Measurements from ENCODE around the gene CD93.

- TF ChIP-seq EZH2 (IDR thresholded peaks at IDR 0.05; ENCODE audit: insufficient read depth, low read length), result no peak
- TF ChIP-seq, protein P1, sequence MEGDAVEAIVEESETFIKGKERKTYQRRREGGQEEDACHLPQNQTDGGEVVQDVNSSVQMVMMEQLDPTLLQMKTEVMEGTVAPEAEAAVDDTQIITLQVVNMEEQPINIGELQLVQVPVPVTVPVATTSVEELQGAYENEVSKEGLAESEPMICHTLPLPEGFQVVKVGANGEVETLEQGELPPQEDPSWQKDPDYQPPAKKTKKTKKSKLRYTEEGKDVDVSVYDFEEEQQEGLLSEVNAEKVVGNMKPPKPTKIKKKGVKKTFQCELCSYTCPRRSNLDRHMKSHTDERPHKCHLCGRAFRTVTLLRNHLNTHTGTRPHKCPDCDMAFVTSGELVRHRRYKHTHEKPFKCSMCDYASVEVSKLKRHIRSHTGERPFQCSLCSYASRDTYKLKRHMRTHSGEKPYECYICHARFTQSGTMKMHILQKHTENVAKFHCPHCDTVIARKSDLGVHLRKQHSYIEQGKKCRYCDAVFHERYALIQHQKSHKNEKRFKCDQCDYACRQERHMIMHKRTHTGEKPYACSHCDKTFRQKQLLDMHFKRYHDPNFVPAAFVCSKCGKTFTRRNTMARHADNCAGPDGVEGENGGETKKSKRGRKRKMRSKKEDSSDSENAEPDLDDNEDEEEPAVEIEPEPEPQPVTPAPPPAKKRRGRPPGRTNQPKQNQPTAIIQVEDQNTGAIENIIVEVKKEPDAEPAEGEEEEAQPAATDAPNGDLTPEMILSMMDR (IDR thresholded peaks at IDR 0.05; ENCODE audit: insufficient read depth, low read depth, low read length), result no peak
These were observed 22.7 kb upstream of the CD93 start for GRCh38 chr20:23108871-23109270.

Measured in astrocyte (in vitro differentiated cells and primary cell).